Measurements from ENCODE around the gene ESYT1.

Gene ESYT1

GRCh38 chr12:56127888-56128669 lies at the start of gene ESYT1:
TSS of gene ESYT1 (plus strand) at chr12:56128267. CDS start at chr12:56128320, 53 bp downstream.
- DNase-seq (ENCODE audit: low read depth) = peak; percentile 99

GRCh38 chr12:56078427-56078826 lies 49.6 kb upstream of the ESYT1 start:
- no peak for DNase-seq (ENCODE audit: low read depth)

GRCh38 chr12:56078931-56079722 lies 48.9 kb upstream of the ESYT1 start:
- DNase-seq (ENCODE audit: low read depth) = peak; percentile 76

- peak; percentile 81 for DNase-seq (ENCODE audit: low read depth)
Measured at GRCh38 chr12:56079723-56080555, 48.1 kb upstream of the ESYT1 start, which contains the start of gene ERBB3. TSS of gene ERBB3 (plus strand) at chr12:56080165. CDS start at chr12:56080301, 136 bp downstream.

- peak; percentile 36 for DNase-seq (ENCODE audit: low read depth)
Measured at GRCh38 chr12:56080556-56081138, 47.4 kb upstream of the ESYT1 start.

GRCh38 chr12:56081393-56082347 lies 46.4 kb upstream of the ESYT1 start:
- no peak for DNase-seq (ENCODE audit: low read depth)

- DNase-seq (ENCODE audit: low read depth) = no peak
Measured at GRCh38 chr12:56082382-56082781, 45.7 kb upstream of the ESYT1 start.

GRCh38 chr12:56082967-56083366 lies 45.1 kb upstream of the ESYT1 start:
- DNase-seq (ENCODE audit: low read depth) = no peak

GRCh38 chr12:56084958-56085543 lies 43.0 kb upstream of the ESYT1 start:
- peak; percentile 23 for DNase-seq (ENCODE audit: low read depth)

GRCh38 chr12:56086096-56086495 lies 42.0 kb upstream of the ESYT1 start:
- peak; percentile 14 for DNase-seq (ENCODE audit: low read depth)

- DNase-seq (ENCODE audit: low read depth) = no peak
Measured at GRCh38 chr12:56086608-56087007, 41.5 kb upstream of the ESYT1 start.

- DNase-seq (ENCODE audit: low read depth) = no peak
Measured at GRCh38 chr12:56087220-56087619, 40.8 kb upstream of the ESYT1 start.

- no peak for DNase-seq (ENCODE audit: low read depth)
Measured at GRCh38 chr12:56097738-56098137, 30.3 kb upstream of the ESYT1 start.

GRCh38 chr12:56098592-56098991 lies 29.5 kb upstream of the ESYT1 start:
- no peak for DNase-seq (ENCODE audit: low read depth)

GRCh38 chr12:56099787-56100186 lies 28.3 kb upstream of the ESYT1 start:
- no peak for DNase-seq (ENCODE audit: low read depth)

- DNase-seq (ENCODE audit: low read depth) = no peak
Measured at GRCh38 chr12:56101045-56101444, 27.0 kb upstream of the ESYT1 start.

GRCh38 chr12:56102683-56103065 lies 25.4 kb upstream of the ESYT1 start:
- DNase-seq (ENCODE audit: low read depth) = no peak

- DNase-seq (ENCODE audit: low read depth) = no peak
Measured at GRCh38 chr12:56103066-56103711, 24.9 kb upstream of the ESYT1 start.

GRCh38 chr12:56103823-56104108 lies 24.3 kb upstream of the ESYT1 start:
- peak; percentile 22 for DNase-seq (ENCODE audit: low read depth)

Data from amniotic epithelial cell (primary cell).